DND-41 (cell line): ENCODE measurements around the gene TLR6.

Source experiments
- CTCF ChIP-seq: IDR thresholded peaks from 2 replicates; pipeline ENCODE4 v1.5.1; 2012; ENCODE audit warnings: borderline replicate concordance, low read length, moderate library complexity, mild to moderate bottlenecking; ENCODE audit not compliant: poor library complexity, severe bottlenecking; ENCODE audit errors: extremely low read depth
- EZH2 ChIP-seq: IDR thresholded peaks from 3 replicates; pipeline ENCODE4 v1.6.1; 2012; ENCODE audit warnings: borderline replicate concordance, low read depth, mild to moderate bottlenecking, moderate library complexity, low read length, inconsistent platforms; ENCODE audit not compliant: severe bottlenecking

DNA sequence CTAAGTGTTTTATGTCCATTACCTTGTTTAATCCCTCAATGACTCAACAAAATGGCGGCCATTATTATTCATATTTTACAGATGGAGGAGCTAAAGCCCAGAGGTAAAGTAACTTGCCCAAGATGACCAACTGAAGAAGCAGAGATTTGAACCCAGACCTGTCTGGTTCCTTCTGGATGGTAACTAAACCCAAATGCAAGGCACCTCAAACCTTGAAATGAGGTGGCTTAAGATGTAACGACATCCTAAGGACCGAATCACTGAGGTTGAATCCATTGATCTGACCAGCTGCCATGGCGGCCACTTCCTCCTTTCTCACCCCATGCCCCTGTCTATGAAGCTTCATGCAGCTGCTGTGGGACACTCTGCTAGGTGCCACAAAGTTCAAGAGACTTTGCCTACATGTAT is 74.8 kb downstream of the TLR6 start:
- no peak for TF ChIP-seq CTCF
- TF ChIP-seq EZH2 = no peak
